HepG2 (cell line): ENCODE results near the gene LRRC45.

Experiments
- FOXC1 ChIP-seq: sonication (generic); formaldehyde crosslinking; IDR thresholded peaks from 2 replicates; pipeline ENCODE4 v1.8.0; 2022; ENCODE audit warnings: mild to moderate bottlenecking, missing genetic modification reagents, borderline replicate concordance
- JARID2 ChIP-seq: sonication (generic); formaldehyde crosslinking; IDR thresholded peaks from 2 replicates; pipeline ENCODE4 v1.8.1; 2023; ENCODE audit warnings: missing genetic modification reagents, inconsistent platforms; ENCODE audit not compliant: insufficient replicate concordance
- KLF15 ChIP-seq: sonication (generic); formaldehyde crosslinking; IDR thresholded peaks from 2 replicates; pipeline ENCODE4 v1.8.1; 2023; ENCODE audit warnings: borderline replicate concordance, mild to moderate bottlenecking, inconsistent platforms, missing genetic modification reagents, mixed read lengths
- RBAK ChIP-seq: sonication (generic); formaldehyde crosslinking; IDR thresholded peaks from 2 replicates; pipeline ENCODE4 v1.5.1; 2020; ENCODE audit warnings: mild to moderate bottlenecking, missing genetic modification reagents
- SETDB1 ChIP-seq: sonication (generic); formaldehyde crosslinking; IDR thresholded peaks from 2 replicates; pipeline ENCODE4 v1.5.1; 2020; ENCODE audit warnings: missing genetic modification reagents, mild to moderate bottlenecking, borderline replicate concordance
- ZBTB38 ChIP-seq: sonication (generic); formaldehyde crosslinking; IDR thresholded peaks from 2 replicates; pipeline ENCODE4 v1.5.1; 2020; ENCODE audit warnings: mild to moderate bottlenecking, missing genetic modification reagents
- ZNF382 ChIP-seq: sonication (generic); formaldehyde crosslinking; IDR thresholded peaks from 2 replicates; pipeline ENCODE4 v1.5.0; 2020; ENCODE audit warnings: missing genetic modification reagents, mild to moderate bottlenecking, borderline replicate concordance
- ZNF614 ChIP-seq: IDR thresholded peaks from 2 replicates; pipeline ENCODE4 v1.6.1; 2018; ENCODE audit warnings: missing biosample characterization, missing genetic modification reagents, inconsistent platforms, borderline replicate concordance
- TF ChIP-seq, protein P1 (sequence below): sonication (generic); formaldehyde crosslinking; IDR thresholded peaks from 2 replicates; pipeline ENCODE4 v1.5.0; 2020; ENCODE audit warnings: mild to moderate bottlenecking, missing genetic modification reagents, moderate library complexity
- TF ChIP-seq, protein P2 (sequence below): sonication (generic); formaldehyde crosslinking; IDR thresholded peaks from 2 replicates; pipeline ENCODE4 v1.8.1; 2023; ENCODE audit warnings: mild to moderate bottlenecking, missing genetic modification reagents
- TF ChIP-seq, protein P3 (sequence below): sonication (generic); formaldehyde crosslinking; IDR thresholded peaks from 2 replicates; pipeline ENCODE4 v1.8.1; 2022; ENCODE audit warnings: mild to moderate bottlenecking, missing genetic modification reagents
- TF ChIP-seq, protein P4 (sequence below): IDR thresholded peaks from 2 replicates; pipeline ENCODE4 v1.6.1; 2012; ENCODE audit warnings: inconsistent platforms
- TF ChIP-seq, protein P5 (sequence below): sonication (generic); formaldehyde crosslinking; conservative IDR thresholded peaks from 2 replicates; pipeline ENCODE4 v1.4.0; 2020; ENCODE audit warnings: missing genetic modification reagents

DNA sequence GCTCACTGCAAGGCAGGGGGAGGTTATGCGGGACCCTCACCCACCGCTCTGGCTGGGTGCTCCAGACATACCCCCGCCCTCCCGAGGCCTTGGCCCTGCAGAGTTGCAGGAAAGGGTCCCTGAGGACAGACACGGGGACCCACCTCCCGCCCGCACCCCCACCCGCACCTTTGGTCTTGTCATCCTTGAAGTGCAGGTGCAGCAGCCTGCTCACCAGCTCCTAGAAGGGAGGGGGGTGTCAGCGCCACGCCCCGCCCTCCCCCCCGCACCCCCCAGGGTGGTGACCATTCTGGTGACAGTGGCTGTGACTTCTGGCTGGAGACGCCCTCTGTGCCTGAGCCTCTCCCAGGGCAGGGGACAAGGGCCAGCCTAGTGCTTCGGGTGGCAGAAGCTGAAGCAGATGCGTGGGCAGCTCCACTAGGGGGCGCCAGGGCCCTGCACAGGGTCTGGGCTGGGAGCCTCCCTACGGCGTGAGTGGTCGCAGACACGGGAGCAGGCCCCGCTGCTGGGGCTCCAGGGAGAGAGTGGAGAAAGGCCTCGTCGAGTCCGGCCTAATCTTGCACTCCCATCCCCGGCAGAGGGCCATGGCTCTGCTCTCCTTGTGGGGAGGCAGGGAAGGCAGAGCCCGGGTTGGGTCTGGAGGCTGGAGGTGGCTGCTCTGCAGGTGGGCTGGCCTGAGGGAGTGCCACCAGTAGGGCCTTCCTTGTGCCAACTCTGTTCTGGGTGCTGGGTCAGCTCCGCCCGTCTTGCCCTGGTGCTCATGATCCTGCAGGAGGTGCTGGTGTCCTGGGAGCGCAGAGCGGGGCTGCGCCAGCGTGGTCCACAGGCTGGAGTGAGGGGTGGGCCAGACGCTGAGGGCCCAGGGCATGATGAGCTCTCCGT lies 3.2 kb upstream of the LRRC45 start:
- TF ChIP-seq, protein P1, sequence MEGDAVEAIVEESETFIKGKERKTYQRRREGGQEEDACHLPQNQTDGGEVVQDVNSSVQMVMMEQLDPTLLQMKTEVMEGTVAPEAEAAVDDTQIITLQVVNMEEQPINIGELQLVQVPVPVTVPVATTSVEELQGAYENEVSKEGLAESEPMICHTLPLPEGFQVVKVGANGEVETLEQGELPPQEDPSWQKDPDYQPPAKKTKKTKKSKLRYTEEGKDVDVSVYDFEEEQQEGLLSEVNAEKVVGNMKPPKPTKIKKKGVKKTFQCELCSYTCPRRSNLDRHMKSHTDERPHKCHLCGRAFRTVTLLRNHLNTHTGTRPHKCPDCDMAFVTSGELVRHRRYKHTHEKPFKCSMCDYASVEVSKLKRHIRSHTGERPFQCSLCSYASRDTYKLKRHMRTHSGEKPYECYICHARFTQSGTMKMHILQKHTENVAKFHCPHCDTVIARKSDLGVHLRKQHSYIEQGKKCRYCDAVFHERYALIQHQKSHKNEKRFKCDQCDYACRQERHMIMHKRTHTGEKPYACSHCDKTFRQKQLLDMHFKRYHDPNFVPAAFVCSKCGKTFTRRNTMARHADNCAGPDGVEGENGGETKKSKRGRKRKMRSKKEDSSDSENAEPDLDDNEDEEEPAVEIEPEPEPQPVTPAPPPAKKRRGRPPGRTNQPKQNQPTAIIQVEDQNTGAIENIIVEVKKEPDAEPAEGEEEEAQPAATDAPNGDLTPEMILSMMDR (CRISPR knock-in tag) = peak; percentile 96
- TF ChIP-seq KLF15 (no peak), ZNF614 (CRISPR knock-in tag) (no peak), SETDB1 (CRISPR knock-in tag) (no peak), ZBTB38 (0 out of 2 replicates have a peak, but pooled peaks have one; percentile 7), JARID2 (no peak), FOXC1 (CRISPR knock-in tag) (peak; percentile 62; the same call in 1 of the 2 replicates), RBAK (CRISPR knock-in tag) (no peak), ZNF382 (CRISPR knock-in tag) (no peak)
- TF ChIP-seq, protein P2, sequence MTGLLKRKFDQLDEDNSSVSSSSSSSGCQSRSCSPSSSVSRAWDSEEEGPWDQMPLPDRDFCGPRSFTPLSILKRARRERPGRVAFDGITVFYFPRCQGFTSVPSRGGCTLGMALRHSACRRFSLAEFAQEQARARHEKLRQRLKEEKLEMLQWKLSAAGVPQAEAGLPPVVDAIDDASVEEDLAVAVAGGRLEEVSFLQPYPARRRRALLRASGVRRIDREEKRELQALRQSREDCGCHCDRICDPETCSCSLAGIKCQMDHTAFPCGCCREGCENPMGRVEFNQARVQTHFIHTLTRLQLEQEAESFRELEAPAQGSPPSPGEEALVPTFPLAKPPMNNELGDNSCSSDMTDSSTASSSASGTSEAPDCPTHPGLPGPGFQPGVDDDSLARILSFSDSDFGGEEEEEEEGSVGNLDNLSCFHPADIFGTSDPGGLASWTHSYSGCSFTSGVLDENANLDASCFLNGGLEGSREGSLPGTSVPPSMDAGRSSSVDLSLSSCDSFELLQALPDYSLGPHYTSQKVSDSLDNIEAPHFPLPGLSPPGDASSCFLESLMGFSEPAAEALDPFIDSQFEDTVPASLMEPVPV (CRISPR knock-in tag) = no peak
- TF ChIP-seq, protein P3, sequence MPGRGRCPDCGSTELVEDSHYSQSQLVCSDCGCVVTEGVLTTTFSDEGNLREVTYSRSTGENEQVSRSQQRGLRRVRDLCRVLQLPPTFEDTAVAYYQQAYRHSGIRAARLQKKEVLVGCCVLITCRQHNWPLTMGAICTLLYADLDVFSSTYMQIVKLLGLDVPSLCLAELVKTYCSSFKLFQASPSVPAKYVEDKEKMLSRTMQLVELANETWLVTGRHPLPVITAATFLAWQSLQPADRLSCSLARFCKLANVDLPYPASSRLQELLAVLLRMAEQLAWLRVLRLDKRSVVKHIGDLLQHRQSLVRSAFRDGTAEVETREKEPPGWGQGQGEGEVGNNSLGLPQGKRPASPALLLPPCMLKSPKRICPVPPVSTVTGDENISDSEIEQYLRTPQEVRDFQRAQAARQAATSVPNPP (CRISPR knock-in tag) = no peak
- TF ChIP-seq, protein P4, sequence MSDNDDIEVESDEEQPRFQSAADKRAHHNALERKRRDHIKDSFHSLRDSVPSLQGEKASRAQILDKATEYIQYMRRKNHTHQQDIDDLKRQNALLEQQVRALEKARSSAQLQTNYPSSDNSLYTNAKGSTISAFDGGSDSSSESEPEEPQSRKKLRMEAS = peak; percentile 61; the same call in 1 of the 2 replicates
- TF ChIP-seq, protein P5, sequence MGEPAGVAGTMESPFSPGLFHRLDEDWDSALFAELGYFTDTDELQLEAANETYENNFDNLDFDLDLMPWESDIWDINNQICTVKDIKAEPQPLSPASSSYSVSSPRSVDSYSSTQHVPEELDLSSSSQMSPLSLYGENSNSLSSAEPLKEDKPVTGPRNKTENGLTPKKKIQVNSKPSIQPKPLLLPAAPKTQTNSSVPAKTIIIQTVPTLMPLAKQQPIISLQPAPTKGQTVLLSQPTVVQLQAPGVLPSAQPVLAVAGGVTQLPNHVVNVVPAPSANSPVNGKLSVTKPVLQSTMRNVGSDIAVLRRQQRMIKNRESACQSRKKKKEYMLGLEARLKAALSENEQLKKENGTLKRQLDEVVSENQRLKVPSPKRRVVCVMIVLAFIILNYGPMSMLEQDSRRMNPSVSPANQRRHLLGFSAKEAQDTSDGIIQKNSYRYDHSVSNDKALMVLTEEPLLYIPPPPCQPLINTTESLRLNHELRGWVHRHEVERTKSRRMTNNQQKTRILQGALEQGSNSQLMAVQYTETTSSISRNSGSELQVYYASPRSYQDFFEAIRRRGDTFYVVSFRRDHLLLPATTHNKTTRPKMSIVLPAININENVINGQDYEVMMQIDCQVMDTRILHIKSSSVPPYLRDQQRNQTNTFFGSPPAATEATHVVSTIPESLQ = no peak
